ENCODE measurements around the gene DENND6B.

Gene DENND6B

GRCh38 chr22:50272044-50272802 is 54.6 kb downstream of the DENND6B start:
- Histone ChIP-seq H3F3A (ENCODE audit: insufficient read depth, low read length) (peaks cover 15% of the 10 kb centered on the region), H3K9ac (ENCODE audit: low read length) (no peak overlapping the region), H3K36me3 (replicated peaks; ENCODE audit: insufficient read depth, low read length) (no peaks in the 10 kb centered on the region), H3K79me2 (ENCODE audit: low read length) (no peaks in the 10 kb centered on the region), H3K4me3 (ENCODE audit: low read length) (no peak overlapping the region), H3K9me3 (replicated peaks; ENCODE audit: insufficient read depth, low read length) (no peaks in the 10 kb centered on the region), H3K9me2 (replicated peaks; ENCODE audit: insufficient read depth, low read length) (no peaks in the 10 kb centered on the region), H3K27ac (ENCODE audit: low read length) (no peak overlapping the region), H4K20me1 (ENCODE audit: insufficient read depth, low read length) (no peaks in the 10 kb centered on the region), H2AFZ (ENCODE audit: low read length) (no peak overlapping the region), H3K4me2 (ENCODE audit: low read depth, low read length) (no peak overlapping the region), H3K27me3 (replicated peaks; ENCODE audit: insufficient read depth, low read length) (peaks cover 20% of the 10 kb centered on the region), H3K4me1 (ENCODE audit: low read length) (peaks cover 14% of the 10 kb centered on the region; the same call in 1 of the 2 replicates)
- no peak for TF ChIP-seq CTCF (IDR thresholded peaks at IDR 0.05; ENCODE audit: low read length)
- TF ChIP-seq EZH2phosphoT487 (IDR thresholded peaks at IDR 0.05; ENCODE audit: low read length) = no peak
- no peak for DNase-seq

GRCh38 chr22:50271519-50271970 is 55.3 kb downstream of the DENND6B start:
- peak overlapping the region; percentile 99 for H3K4me2 ChIP-seq (ENCODE audit: low read depth, low read length)
- peaks cover 13% of the 10 kb centered on the region; the same call in 1 of the 2 replicates for H3F3A ChIP-seq (ENCODE audit: insufficient read depth, low read length)
- H3K27ac ChIP-seq (ENCODE audit: low read length) = no peak overlapping the region
- no peaks in the 10 kb centered on the region for H3K36me3 ChIP-seq (replicated peaks; ENCODE audit: insufficient read depth, low read length)
- peak; percentile 61 for DNase-seq
- H3K79me2 ChIP-seq (ENCODE audit: low read length) = no peaks in the 10 kb centered on the region
- H3K4me3 ChIP-seq (ENCODE audit: low read length) = peak overlapping the region; percentile 68
- no peak overlapping the region for H3K9ac ChIP-seq (ENCODE audit: low read length)
- no peaks in the 10 kb centered on the region for H3K9me3 ChIP-seq (replicated peaks; ENCODE audit: insufficient read depth, low read length)
- H3K27me3 ChIP-seq (replicated peaks; ENCODE audit: insufficient read depth, low read length) = peaks cover 20% of the 10 kb centered on the region
- H3K9me2 ChIP-seq (replicated peaks; ENCODE audit: insufficient read depth, low read length) = no peaks in the 10 kb centered on the region
- peaks cover 12% of the 10 kb centered on the region; the same call in 1 of the 2 replicates for H3K4me1 ChIP-seq (ENCODE audit: low read length)
- H2AFZ ChIP-seq (ENCODE audit: low read length) = no peak overlapping the region
- no peaks in the 10 kb centered on the region for H4K20me1 ChIP-seq (ENCODE audit: insufficient read depth, low read length)
- TF ChIP-seq CTCF (IDR thresholded peaks at IDR 0.05; ENCODE audit: low read length) (0 out of 2 replicates have a peak, but pooled peaks have one; percentile 4), EZH2phosphoT487 (IDR thresholded peaks at IDR 0.05; ENCODE audit: low read length) (no peak)

GRCh38 chr22:50270666-50271394 is 56.0 kb downstream of the DENND6B start:
- Histone ChIP-seq H3F3A (ENCODE audit: insufficient read depth, low read length) (peaks cover 12% of the 10 kb centered on the region; the same call in 1 of the 2 replicates), H3K79me2 (ENCODE audit: low read length) (no peaks in the 10 kb centered on the region), H3K9me2 (replicated peaks; ENCODE audit: insufficient read depth, low read length) (no peaks in the 10 kb centered on the region), H3K4me3 (ENCODE audit: low read length) (peak overlapping the region; percentile 68), H3K36me3 (replicated peaks; ENCODE audit: insufficient read depth, low read length) (no peaks in the 10 kb centered on the region), H3K27ac (ENCODE audit: low read length) (no peak overlapping the region), H4K20me1 (ENCODE audit: insufficient read depth, low read length) (no peaks in the 10 kb centered on the region), H3K27me3 (replicated peaks; ENCODE audit: insufficient read depth, low read length) (peaks cover 20% of the 10 kb centered on the region), H2AFZ (ENCODE audit: low read length) (peak overlapping the region; percentile 83), H3K9me3 (replicated peaks; ENCODE audit: insufficient read depth, low read length) (no peaks in the 10 kb centered on the region), H3K4me2 (ENCODE audit: low read depth, low read length) (peak overlapping the region; percentile 99), H3K9ac (ENCODE audit: low read length) (no peak overlapping the region), H3K4me1 (ENCODE audit: low read length) (peaks cover 9% of the 10 kb centered on the region; the same call in 1 of the 2 replicates)
- TF ChIP-seq EZH2 (optimal IDR thresholded peaks at IDR 0.05; ENCODE audit: low read depth, low read length) = no peak
- no peak for TF ChIP-seq CTCF (IDR thresholded peaks at IDR 0.05; ENCODE audit: low read length)
- TF ChIP-seq EZH2phosphoT487 (IDR thresholded peaks at IDR 0.05; ENCODE audit: low read length) = no peak
- DNase-seq = peak; percentile 52

All from MM.1S (cell line).